HTERT RPE-1 (cell line): ENCODE results near the gene MSL1.

Experiments
- in situ Hi-C: fragments of 300-500 bp; cut with MboI; formaldehyde crosslinking; loops from 4 replicates; pipeline ENCODE4 v1.14.3; 2020; ENCODE audit warnings: low sequenced_read_pairs

The MSL1 gene

DNA sequence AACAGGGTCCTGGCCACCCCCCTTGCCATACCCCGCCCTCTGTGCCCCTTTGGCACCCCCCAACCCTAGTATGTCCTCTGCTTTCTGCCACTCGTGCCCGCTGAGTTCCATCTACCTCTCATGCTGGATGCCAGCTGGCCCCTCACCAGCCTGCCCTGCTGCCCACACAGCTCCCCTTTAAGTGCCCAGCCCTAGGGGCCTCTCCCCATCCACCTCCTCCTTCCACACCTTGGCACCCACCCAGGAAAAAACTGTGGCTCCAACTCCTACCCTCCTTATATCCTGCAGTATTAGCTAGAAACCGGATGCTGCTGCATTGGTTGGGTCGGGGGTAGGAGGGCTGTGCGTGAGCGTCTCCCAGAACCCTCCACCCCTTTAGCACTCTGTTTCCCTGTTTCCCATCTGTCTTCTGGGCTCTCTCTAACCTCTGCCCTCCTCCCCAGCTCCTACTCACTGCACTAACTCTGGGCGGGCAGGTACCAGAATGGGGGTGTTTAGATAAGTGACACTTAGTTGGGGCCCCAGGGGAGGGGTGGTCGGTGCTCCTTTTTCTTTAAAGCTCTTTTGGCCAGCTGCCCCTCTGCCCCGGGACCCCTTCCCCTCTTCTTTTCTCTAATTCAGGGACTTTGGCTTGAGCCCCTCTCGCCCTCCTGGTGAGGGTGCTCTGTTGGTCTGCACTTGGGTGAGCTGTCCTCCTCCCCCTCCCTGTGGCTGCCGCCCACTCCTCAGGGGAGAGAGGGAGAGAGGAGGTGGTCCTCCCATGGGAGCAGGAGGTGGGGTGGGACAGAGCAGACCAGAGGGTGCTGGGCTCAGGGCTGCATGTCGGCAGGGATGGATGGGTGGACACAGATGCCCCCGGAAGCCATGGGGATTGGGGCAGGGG, 31.3 kb upstream of the MSL1 start:
- in situ Hi-C loops: no loop called here

DNA sequence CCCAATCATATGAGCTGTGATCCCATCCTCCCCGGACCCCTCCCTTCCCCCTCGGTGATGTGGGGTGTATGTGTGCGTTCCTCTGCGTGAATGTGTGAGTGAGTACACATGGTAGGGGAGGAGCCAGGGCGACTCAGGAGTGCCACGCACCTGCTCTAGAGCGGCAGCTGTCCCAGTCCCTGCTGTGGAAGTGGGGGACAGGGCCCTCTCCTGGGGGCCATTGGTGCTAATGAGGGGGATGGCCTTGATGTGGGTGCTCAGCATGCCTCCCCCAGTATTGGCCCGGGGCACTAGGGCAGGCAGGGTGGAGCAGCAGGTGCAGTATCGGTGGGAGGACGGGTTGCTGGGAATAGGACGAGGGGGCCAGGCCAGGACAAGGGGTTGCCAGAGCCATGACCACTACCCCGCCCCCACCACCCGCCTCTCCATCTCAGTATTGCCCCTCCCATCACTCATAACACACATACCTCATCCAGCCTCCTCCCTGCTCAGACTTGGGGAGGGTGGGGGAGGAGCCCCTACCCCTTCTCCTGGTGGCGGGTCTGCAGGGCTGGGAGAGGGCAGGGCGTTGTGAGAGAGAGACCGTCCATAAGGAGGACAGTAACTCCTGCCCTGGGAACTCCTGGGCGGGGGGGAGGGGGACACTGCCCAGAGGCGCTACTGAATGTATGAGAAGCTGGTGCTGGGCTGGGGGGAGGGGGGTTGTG, 29.9 kb upstream of the MSL1 start:
- in situ Hi-C loops: no loop called here

DNA sequence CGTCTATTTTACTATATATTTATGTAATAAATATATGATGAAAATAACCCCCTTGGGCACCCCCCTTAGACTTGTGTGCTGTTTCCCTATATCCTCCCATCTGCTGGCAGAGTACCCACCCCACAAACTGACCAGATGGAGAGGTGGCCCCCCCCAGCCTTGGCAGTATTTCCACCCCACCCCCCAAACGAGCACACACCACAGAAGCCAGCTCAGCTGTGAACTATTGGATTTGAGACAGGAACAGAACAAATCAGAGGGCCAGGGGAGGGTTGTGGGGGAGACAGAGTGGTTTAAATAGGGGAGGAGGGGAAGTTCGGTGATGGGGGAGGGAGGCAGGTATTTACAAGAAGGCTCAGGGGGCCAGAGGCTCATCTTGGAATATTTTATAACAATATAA, 29.2 kb upstream of the MSL1 start:
- in situ Hi-C loops: no loop called here

DNA sequence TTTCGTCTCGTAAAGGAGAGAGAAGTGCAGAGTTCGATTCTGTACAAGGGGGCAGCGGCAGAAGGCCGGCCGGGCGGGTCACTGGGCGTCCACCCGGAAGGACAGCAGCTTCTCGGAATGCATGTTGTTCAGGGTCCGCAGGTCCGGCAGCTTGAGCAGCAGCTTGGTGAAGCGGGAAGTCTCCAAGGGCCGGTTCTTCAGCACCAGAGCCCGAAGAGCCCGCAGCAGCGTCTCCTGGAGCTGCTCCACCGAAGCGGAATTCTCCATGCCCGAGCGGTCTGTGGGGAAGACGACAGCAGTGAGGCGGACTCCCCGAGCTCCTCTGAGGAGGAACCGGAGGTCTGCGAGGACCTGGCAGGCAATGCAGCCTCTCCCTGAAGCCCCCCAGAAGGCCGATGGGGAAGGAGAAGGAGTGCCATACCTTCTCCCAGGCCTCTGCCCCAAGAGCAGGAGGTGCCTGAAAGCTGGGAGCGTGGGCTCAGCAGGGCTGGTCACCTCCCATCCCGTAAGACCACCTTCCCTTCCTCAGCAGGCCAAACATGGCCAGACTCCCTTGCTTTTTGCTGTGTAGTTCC, 28.7 kb upstream of the MSL1 start:
- in situ Hi-C loops: no loop called here

DNA sequence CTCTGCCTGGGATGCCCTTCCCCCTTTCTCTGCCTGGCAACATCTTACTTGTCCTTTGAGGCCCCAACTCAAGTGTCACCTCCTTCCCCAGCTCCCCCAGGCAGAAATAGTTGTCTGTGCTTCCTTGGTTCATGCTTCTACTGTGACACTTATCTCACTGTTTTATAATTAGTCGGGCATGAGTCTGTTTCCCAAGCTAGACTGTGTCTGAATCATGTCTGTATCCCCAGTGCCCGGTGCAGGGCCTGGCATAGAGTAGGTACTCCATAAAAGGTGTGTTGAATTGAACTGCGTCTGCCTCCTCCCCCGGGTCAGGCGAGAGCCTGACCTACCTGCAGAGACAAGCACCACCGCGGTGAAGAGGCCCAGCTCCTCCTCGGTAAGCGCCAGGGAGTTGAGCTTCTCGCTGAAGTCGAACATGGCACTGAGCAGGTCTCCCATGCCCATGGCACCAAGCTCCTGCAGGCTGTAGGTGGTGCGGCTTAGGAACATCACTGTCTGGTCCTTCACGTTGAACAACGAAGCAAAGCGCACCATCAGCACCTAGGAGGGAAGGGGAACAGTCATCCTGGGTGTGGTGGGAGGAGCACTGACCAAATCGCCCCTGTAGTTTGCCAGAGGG, 28.1 kb upstream of the MSL1 start:
- in situ Hi-C loops: no loop called here

DNA sequence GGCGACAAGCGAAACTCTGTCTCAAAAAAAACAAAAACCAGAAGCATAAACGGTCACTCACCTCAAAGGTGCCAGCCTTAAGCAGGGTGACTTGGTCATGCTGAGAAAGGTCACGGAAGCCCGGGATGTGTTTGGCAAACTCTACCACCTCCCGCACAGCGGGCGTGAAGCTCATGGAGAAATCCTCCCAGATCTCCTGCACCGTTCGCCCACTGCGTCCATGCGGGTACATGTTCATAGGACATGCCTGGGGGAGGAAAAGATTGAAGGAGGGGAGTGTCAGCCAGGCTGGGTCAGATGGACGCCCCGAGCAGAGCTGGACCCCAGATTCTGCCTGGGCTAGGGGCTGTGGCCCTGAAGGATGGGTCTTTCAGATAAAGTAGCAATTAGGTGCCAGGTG, 26.9 kb upstream of the MSL1 start:
- in situ Hi-C loops: no loop called here

DNA sequence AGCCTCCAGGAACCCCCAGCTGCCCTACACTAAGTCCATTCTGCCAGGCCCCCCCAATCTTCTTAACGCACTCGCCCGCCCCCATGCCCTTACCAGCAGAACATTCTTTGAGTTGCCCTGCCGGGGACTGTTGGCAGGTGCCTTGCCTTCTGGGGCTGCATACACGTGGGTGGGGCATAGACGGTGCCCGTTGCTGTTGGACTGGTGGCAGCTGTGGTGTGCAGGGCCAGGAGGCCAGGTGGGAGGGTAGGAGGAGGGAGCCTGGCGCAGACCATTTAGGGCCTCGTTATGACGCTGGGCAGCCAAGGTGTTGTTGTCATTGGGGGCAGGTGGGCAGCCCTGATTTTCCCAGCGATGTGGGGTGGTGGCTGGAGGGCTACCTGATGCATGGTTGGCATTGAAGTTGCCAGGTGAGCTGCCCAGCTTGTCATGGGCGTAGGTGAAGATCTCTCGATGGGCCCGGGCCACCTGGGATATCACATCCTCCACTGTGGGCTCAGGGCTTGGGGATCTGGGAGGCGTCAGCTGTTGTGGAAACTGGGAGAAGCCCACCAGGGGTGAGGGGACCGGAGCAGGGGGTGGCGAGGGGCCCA, 26.3 kb upstream of the MSL1 start:
- in situ Hi-C loops: no loop called here

DNA sequence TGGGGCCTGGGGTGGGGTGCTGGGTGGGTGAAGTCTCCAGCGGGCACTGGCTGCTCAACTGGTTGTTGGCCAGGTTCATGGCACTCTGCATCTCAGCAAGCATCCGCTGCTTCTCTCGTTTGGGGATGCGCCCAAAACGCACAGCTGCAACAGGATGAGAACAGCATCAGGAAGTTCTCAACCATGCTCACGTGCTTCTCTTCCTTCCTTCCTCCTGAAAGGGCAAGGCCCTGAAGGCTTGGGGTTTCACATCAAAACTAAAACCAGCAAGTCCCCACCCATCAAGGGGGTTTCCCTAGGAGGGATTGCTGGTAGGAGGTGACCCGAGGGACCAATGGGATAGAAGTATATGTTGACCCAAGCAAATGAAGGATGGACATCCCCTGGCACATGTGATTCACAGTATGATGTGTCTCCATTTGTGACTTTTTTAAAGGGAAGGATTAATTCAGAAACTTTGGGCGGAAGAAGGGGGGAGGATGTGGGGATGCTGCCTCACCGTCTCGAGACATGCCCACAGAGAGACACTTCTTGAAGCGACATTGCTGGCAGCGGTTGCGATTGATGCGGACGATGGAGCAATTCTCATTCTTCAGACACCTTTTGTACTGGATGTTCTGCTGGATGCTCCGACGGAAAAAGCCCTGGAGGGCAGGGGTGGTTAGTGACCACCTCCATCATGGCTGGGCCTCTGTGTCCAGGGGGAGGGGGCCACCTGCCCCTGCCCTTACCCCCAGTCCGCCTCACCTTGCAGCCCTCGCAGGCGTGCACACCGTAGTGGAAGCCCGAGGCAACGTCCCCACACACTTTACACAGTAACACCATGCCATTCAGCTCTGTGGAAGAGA, 25.6 kb upstream of the MSL1 start:
- in situ Hi-C loops: no loop called here

DNA sequence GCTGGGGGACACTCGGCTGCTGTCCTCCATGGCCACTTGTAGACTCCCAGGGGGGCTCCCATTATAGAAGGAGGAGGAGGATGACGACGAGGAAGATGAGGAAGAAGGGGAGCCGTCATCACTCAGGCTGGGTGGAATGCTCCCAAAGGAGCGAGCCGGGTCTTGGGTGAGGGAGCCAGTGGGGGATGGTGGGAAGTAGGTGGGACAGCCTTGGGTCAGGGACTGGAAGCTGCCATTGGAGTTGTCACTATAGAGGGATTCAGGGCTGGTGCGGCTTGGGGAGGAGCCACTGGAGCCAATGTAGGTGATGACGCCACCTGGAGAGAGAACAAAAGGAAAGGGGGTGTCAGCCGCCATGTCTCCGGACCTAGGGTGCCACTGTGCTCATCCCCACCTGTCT, 24.7 kb upstream of the MSL1 start:
- in situ Hi-C loops: no loop called here

DNA sequence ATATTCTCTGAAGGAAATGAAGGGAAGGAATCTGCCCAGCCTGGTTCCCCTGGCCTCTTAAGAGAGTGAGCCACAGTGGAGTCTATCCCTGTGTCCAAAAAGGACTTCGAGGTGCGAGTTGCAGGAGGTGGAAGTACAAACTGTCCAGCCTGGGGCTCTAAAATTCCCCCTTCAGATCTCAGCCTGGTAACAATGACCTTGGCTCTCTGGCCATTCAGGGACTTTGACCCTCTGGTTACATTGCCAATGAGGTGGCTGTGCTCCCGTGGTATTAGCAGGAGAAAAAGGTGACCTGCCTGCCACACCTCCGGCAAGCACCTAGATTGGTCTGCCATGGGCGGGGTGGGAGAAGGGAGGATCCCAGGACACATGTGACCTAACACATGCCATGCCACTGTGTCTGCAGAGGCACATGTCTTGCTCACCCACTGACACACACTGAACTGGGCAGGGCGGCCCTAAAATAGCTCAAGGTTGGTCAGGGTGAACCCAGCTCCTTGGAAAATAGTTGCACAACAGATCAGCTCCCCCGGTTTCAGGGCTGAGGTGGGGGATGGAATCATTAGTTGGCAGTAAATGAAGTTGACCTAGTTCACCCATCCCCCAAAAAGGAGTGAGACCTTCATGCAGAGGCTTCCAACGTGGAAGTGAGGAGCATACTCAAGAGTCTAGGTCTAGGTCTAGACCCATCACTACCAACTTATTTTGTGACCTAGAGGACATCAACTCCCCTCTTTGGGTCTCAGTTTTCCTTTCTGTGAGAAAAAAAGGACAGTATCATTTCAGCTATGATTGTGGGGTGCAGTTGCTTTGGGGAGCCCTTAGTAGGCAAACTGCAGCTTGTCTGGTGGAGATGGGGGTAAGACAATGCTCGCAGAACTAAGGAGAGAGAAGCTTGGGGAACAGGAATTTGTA, 23.6 kb upstream of the MSL1 start:
- in situ Hi-C loops: no loop called here

DNA sequence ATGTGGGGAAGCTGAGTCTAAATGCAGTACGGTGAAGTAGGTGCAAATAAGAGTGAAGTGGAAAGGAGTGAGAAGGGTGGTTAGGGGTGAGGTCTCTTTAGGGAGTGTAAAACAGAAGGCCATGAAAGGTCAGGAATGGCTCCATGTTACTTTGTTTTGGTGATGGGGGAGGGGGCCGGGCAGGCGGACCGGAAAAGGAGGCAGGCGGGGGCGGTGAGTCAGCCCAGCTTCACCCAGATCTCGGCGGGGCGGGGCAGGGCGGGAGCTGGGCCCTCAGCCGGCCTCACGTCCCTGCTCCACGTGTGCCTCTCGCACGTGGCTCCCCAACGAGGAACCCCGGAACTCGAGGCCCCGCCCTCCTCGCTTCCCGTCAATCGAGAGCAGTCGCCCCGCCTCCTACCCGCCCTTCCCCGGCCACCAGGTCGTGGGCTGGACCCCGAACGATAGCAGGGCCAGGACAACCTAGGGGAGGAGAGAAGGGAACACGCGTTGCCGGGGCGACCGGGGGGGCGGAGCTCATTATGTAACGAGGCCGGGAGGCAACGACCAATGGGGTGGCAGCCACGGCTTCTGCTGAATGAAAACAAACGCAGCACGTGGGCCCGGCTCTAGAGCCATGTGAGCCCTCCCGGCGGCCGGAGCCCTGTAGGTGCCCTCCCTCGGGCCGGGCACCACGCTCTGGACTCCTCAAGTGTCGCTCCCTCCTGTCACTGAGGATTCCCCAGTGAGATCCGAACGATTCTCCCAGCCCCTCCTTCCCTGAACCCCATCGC, 22.7 kb upstream of the MSL1 start:
- in situ Hi-C loops: no loop called here

DNA sequence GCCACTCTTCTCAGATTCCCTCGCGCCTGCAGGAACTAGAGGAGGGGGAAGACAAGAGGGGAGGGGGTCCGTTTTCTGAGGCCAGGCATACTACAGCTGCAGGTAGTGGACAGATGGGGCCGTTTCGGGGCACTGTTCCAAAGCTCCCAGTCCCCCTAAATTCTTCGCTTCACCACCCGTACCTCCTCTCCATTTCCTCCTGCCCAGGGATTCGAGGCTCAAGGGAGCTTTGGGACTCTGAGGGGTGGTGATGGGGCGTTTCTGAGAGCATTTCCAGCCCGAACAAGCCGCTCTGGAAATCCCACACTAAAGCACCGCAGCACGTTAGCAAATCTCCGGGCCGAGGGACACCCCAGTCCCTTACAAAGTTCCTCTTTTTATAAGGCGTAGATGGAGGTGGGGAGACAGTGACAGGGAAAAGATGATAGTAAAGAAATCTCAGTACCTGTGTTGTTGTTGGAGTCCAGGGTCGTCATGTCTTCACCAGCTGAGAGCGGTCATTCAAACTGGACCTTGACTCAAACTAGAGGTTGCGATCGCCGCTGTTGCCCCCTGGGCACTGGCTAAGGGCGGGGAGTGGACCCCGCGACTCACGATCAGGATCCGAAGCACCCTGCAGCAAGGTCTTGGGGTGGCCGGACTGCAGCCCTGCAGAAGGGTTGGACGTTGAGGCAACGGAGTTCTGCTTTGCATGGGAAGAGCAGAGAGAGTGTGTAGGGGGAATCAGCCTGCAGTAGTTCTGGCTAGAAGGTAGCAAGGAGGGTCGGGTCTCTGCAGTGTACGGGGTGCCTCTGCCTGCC, 22.0 kb upstream of the MSL1 start:
- in situ Hi-C loops: no loop called here

DNA sequence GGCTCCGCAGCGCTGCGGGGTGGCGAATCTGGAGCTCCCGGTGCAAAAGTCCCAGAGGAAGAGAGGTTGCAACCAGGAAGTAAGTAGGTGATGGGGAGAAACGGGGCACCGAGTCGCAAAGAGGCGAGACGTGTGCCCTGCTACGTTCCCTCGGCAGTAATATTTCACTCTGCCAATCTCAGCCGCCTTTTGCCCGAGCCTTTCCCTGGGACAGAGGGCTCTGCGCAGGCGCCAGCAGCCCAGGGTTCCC, 21.4 kb upstream of the MSL1 start, which contains the start of gene NR1D1:
NR1D1 (minus strand) TSS at position 171 of the 250 bp plus-strand sequence. CDS start 495 bp downstream, outside the sequence.
- in situ Hi-C loops: no loop called here

DNA sequence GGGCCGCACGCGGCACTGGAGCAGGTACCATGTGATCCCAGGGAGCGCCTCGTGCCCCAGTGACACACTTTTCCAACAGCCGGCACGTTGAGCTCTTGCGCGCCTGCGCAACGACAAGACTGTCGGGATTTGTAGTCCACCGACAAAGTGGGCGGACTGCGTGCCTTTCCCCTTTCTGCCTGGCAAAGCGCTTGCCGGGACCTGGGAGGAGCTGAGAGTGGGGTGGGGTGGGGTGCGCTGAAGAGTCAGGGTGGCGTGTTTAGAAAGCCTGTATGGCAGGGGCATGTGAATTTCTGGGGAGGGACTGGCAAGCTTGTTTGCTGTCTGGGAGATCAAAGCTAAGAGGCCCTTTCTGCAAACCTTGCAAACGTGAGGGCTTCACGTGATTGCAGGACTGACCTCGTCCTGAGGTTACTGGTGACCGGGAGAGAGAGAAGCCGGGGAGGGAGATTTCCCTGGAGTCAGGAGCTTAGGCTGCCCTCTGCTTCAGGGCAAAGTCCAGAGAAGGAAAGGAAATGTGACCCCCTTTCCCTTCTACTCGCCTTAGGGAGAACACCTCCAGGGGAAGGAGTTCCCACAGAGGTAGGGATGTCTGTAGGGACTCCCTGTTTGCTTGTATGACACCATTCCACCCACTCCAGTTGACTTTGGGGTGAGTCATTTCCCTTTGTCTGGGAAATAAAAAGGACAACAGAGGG, 21.0 kb upstream of the MSL1 start:
- in situ Hi-C loops: no loop called here

DNA sequence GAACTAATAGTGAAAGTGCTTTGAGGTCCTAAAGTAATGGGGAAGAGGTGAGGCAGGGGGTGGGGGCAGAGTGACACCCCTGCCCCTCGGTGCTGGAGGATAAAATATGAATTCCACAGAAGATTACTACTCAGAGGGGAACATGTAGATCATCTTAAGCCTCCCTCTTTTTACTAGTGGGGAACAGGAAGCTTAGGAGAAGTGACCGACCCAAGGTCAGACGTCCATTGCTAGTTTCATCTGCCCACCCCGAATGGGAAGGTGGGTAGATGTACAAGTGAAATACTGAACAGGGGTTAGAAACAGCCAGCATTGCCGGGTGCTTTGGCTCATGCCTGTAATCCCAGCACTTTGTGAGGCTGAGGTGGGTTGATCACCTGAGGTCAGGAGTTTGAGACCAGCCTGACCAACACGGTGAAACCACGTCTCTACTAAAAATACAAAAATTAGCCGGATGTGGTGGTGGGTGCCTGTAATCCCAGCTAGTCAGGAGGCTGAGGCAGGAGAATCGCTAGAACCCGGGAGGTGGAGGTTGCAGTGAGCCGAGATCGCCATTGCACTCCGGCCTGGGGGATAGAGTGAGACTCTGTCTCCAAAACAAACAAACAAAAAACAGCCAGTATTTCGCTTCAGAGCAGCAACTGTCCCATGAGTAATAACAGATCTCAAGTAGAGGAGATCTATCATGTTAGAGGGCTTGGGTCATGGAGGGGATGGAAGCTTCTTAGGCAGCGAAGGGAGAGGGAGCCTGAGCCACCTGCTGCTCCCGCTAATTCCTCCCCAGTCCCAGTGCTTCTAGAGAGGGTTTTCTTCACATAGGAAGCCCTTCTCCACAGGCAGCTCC, 20.2 kb upstream of the MSL1 start:
- in situ Hi-C loops: no loop called here

DNA sequence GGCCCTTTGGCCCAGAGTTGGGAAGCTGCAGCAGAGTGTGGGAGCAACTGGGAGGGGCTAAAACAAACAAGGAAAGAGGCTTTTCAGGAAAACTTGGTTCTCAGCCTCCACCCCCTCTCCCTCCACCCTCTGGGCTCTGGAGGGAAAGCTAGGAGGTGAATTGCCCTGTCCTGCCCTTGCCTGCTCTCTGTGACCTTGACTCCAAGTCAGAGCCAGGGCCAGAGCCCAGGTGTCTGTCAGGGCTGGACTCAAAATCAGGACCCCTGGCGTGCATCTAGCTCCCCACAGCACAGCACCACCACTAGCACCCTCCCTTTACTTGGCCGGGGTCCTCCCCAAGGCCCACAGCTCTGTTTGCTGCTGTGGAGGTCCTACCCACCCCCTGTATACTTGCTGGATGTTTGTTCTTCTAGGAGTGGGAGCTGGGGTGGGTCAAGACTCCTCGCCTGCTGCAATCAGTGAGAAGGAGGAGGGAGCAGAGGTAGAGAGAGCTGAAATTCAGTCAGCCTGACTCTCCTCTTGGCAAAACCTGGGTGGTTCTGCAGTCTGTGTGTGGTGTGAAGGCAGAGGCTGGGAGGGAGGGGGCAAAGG, 18.6 kb upstream of the MSL1 start:
- in situ Hi-C loops: no loop called here
